Retinal pigment epithelial cell (primary cell): ENCODE results near the gene RNF31.

ENCODE experiments used
- DNase-seq: peaks from one replicate; pipeline ENCODE4 v3.0.0-alpha.2; 2010; ENCODE audit warnings: low read depth
- H3K4me3 ChIP-seq: 2 replicates; pipeline ENCODE4 v1.5.1; 2011; ENCODE audit warnings: mild to moderate bottlenecking, low read length, control low read depth, moderate library complexity
- TF ChIP-seq, protein P1 (sequence below): conservative IDR thresholded peaks from 2 replicates; pipeline ENCODE4 v1.5.1; 2011; ENCODE audit warnings: low read depth, low read length, control low read depth, inconsistent platforms

RNF31 gene

GRCh38 chr14:24179294-24179960 lies 32.1 kb downstream of the RNF31 start:
- DNase-seq: no peak
- TF ChIP-seq, protein P1, sequence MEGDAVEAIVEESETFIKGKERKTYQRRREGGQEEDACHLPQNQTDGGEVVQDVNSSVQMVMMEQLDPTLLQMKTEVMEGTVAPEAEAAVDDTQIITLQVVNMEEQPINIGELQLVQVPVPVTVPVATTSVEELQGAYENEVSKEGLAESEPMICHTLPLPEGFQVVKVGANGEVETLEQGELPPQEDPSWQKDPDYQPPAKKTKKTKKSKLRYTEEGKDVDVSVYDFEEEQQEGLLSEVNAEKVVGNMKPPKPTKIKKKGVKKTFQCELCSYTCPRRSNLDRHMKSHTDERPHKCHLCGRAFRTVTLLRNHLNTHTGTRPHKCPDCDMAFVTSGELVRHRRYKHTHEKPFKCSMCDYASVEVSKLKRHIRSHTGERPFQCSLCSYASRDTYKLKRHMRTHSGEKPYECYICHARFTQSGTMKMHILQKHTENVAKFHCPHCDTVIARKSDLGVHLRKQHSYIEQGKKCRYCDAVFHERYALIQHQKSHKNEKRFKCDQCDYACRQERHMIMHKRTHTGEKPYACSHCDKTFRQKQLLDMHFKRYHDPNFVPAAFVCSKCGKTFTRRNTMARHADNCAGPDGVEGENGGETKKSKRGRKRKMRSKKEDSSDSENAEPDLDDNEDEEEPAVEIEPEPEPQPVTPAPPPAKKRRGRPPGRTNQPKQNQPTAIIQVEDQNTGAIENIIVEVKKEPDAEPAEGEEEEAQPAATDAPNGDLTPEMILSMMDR: no peak
- H3K4me3 ChIP-seq: no peak overlapping the region

GRCh38 chr14:24179961-24180796 lies 32.9 kb downstream of the RNF31 start:
- TF ChIP-seq, protein P1: no peak
- no peak overlapping the region for H3K4me3 ChIP-seq
- DNase-seq: no peak

- TF ChIP-seq, protein P1: no peak
- no peak overlapping the region for H3K4me3 ChIP-seq
- no peak for DNase-seq
Measured at GRCh38 chr14:24181371-24182077, 34.2 kb downstream of the RNF31 start.

- DNase-seq: no peak
- H3K4me3 ChIP-seq: no peak overlapping the region
Measured at GRCh38 chr14:24182110-24182882, 35.0 kb downstream of the RNF31 start.

DNA sequence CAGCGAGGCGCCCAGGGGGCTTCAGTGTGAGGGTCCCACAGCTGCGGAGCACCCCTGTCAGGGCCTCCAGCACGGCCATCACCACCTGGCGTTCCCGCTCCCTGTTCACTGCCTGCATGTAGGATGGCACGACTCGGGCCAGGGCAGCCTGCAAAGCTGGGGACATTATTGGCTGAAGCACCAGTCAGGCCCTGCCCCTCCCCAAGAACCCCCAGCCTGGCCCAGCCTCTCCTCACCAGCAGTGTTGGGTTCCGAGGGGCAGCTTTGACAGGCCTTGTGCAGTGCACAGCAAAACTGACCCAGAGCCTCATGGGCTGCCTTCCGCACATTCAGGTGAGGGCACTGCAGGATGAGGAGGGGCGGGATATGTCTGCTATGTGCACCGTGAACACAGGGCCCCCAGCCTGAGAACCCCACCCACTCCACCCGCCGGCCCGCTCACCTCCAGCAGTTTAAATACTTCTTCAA lies 35.8 kb downstream of the RNF31 start:
- H3K4me3 ChIP-seq: no peak overlapping the region
- no peak for DNase-seq
- TF ChIP-seq, protein P1: no peak

More at GRCh38 chr14:24182110-24182882, 35.0 kb downstream of the RNF31 start:
- TF ChIP-seq, protein P1: no peak

DNA sequence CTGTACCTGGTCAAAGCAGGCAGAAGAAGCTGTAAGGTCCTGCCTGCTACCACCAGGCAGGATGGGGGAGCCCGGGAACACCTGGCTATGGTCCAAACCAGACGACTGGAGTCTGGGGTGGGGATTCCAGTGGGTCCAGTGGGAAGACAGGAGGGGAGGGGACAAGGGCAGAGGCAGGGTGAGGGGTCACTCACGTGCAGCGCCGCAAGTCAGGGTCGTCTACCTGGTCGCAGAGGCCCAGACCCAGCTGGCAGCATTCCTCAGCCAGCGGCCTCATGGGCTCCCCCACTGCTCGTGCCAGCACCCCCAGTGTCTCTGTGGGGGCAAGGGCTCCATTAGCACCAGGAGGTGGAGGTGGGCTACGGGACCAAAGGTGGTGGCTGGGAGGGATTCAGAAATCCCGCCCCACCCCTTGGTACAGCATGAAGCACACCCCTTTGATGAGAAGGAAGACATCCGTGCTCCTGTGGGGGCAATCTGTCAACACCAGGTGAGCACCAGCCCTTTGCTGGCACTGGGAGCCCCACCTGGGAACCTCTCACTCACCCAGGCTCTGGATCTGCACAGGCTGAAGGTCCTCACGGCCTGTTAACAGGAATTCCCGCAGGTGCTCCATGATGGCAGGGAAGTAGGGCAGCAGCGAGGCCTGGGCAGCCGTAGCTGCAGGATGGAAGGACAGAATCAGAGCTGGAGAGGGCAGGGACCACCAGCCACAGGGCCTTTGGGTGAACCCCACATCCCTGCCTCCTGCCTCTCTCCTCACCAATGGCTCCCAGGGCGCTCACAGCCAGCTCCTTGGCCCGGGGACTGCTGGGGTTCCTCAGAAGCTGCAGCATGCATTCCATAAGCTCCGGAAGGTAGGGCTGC lies 37.0 kb downstream of the RNF31 start:
- TF ChIP-seq, protein P1: no peak
- DNase-seq: no peak
- H3K4me3 ChIP-seq: no peak overlapping the region
